Liver (tissue), 9 donors: ENCODE data around the gene CRY1. TPM values are rescaled to one million over a fixed set of nuclear protein-coding genes. Genes with fewer than 3 reads are reported as not detected.

Source experiments
- DNase-seq: peaks from one replicate; pipeline ENCODE4 v3.0.0-alpha.2; 2017; ENCODE audit warnings: low spot score
- H3K27ac ChIP-seq, 2 donors: one replicate each; pipeline ENCODE4 v1.7.0; 2013; ENCODE audit warnings: inconsistent platforms in 2 of 2, low read length in 2 of 2, control low read depth in 1 of 2, low read depth in 1 of 2, mild to moderate bottlenecking in 1 of 2
- H3K27me3 ChIP-seq, 4 donors: one replicate each; pipeline versions ENCODE4 v1.6.1 to v1.7.0; 2013; ENCODE audit warnings: low read length in 3 of 4, inconsistent platforms in 1 of 4, mild to moderate bottlenecking in 1 of 4, moderate library complexity in 1 of 4; ENCODE audit not compliant: control insufficient read depth in 4 of 4, insufficient read depth in 4 of 4
- H3K36me3 ChIP-seq, 4 donors: one replicate each; pipeline versions ENCODE4 v1.6.1 to v1.7.0; 2013; ENCODE audit warnings: low read length in 3 of 4, mild to moderate bottlenecking in 3 of 4, low read depth in 1 of 4, moderate library complexity in 1 of 4; ENCODE audit not compliant: control insufficient read depth in 4 of 4, insufficient read depth in 3 of 4
- H3K4me1 ChIP-seq, 4 donors: one replicate each; pipeline versions ENCODE4 v1.6.1 to v1.7.0; 2013; ENCODE audit warnings: low read length in 3 of 4, mild to moderate bottlenecking in 3 of 4, moderate library complexity in 1 of 4; ENCODE audit not compliant: control insufficient read depth in 4 of 4, insufficient read depth in 4 of 4
- H3K4me3 ChIP-seq, 3 donors: one replicate each; pipeline versions ENCODE4 v1.6.1 to v1.7.0; 2013; ENCODE audit warnings: low read length in 3 of 3, control low read depth in 1 of 3, low read depth in 1 of 3, mild to moderate bottlenecking in 1 of 3
- H3K9ac ChIP-seq, 2 donors: one replicate each; pipeline ENCODE4 v1.7.0; 2013; ENCODE audit warnings: low read length in 2 of 2, mild to moderate bottlenecking in 2 of 2, moderate library complexity in 2 of 2, control low read depth in 1 of 2, low read depth in 1 of 2
- H3K9me3 ChIP-seq, 4 donors: one replicate each; pipeline versions ENCODE4 v1.6.1 to v1.7.0; 2013; ENCODE audit warnings: low read length in 3 of 4; ENCODE audit not compliant: control insufficient read depth in 4 of 4
- EGR1 ChIP-seq, 2 donors: IDR thresholded peaks; 2 replicates each; pipeline ENCODE4 v1.6.1; 2016 to 2018; ENCODE audit warnings: antibody characterized with exemption in 2 of 2, low read depth in 2 of 2
- FOXA1 ChIP-seq: IDR thresholded peaks from 2 replicates; pipeline ENCODE4 v1.6.1; 2016; ENCODE audit warnings: antibody characterized with exemption
- FOXA2 ChIP-seq: IDR thresholded peaks from 2 replicates; pipeline ENCODE4 v1.6.1; 2016; ENCODE audit warnings: antibody characterized with exemption
- GABPA ChIP-seq, 2 donors: IDR thresholded peaks in 1 of 2; conservative IDR thresholded peaks in 1 of 2; 2 replicates each; pipeline ENCODE4 v1.6.1; 2016; ENCODE audit warnings: antibody characterized with exemption in 2 of 2, mild to moderate bottlenecking in 1 of 2, moderate library complexity in 1 of 2
- HNF4A ChIP-seq, 2 donors: conservative IDR thresholded peaks; 2 replicates each; pipeline ENCODE4 v1.6.1; 2016; ENCODE audit warnings: antibody characterized with exemption in 2 of 2, mild to moderate bottlenecking in 2 of 2
- HNF4G ChIP-seq: IDR thresholded peaks from 2 replicates; pipeline ENCODE4 v1.6.1; 2016; ENCODE audit warnings: antibody characterized with exemption
- JUND ChIP-seq, 2 donors: IDR thresholded peaks; 2 replicates each; pipeline ENCODE4 v1.6.1; 2016; ENCODE audit warnings: antibody characterized with exemption in 2 of 2
- NR2F2 ChIP-seq: IDR thresholded peaks from 2 replicates; pipeline ENCODE4 v1.6.1; 2016; ENCODE audit warnings: antibody characterized with exemption
- RAD21 ChIP-seq, 2 donors: IDR thresholded peaks; 2 replicates each; pipeline ENCODE4 v1.6.1; 2016; ENCODE audit warnings: antibody characterized with exemption in 2 of 2, mild to moderate bottlenecking in 2 of 2
- RXRA ChIP-seq, 2 donors: IDR thresholded peaks; 2 replicates each; pipeline ENCODE4 v1.6.1; 2017 to 2018; ENCODE audit warnings: antibody characterized with exemption in 2 of 2, mild to moderate bottlenecking in 1 of 2
- SP1 ChIP-seq: IDR thresholded peaks from 2 replicates; pipeline ENCODE4 v1.6.1; 2018; ENCODE audit warnings: antibody characterized with exemption, mild to moderate bottlenecking
- TAF1 ChIP-seq: conservative IDR thresholded peaks from 2 replicates; pipeline ENCODE4 v1.6.1; 2016; ENCODE audit warnings: antibody characterized with exemption, mild to moderate bottlenecking
- YY1 ChIP-seq: IDR thresholded peaks from 2 replicates; pipeline ENCODE4 v1.6.1; 2016; ENCODE audit warnings: antibody characterized with exemption, mild to moderate bottlenecking
- WGBS: extraction: QIAGEN DNeasy Blood & Tissue Kit; methylation state at CpG from one replicate; pipeline ENCODE4 v1.1.7; 2013; 5-methylcytosine and 5-hydroxymethylcytosine counted together
- polyA plus RNA-seq, 2 donors: library from polyadenylated mRNA; stranded (reverse) in 1 of 2; unstranded in 1 of 2; fragments of 200-250 nt in 1 of 2; fragments of >200 nt in 1 of 2; fragmentation: Nextera tagmentation in 1 of 2; extraction: Ambion mirVana in 1 of 2; gene quantifications; one replicate each; pipeline versions ENCODE4 v1.2.1 to v1.2.3, GENCODE V29; 2013 to 2015
- total RNA-seq, 2 donors: library from RNA; depleted of rRNA; stranded (reverse); fragments of >200 nt; gene quantifications; one replicate each; pipeline ENCODE4 v1.2.3, GENCODE V29; 2014
- TF ChIP-seq, protein P1 (sequence below): IDR thresholded peaks from 2 replicates; pipeline ENCODE4 v1.6.1; 2016; ENCODE audit warnings: antibody characterized with exemption
- TF ChIP-seq, protein P2 (sequence below): IDR thresholded peaks from 2 replicates; pipeline ENCODE4 v1.6.1; 2016; ENCODE audit warnings: antibody characterized with exemption, mild to moderate bottlenecking
- TF ChIP-seq, protein P3 (sequence below): IDR thresholded peaks from 2 replicates; pipeline ENCODE4 v1.6.1; 2016; ENCODE audit warnings: antibody characterized with exemption
- TF ChIP-seq, protein P4 (sequence below): IDR thresholded peaks from 2 replicates; pipeline ENCODE4 v1.6.1; 2016; ENCODE audit warnings: antibody characterized with exemption
- TF ChIP-seq, protein P5 (sequence below): fragments of 150-350 bp; IDR thresholded peaks from 2 replicates; pipeline ENCODE4 v1.5.1; 2017; ENCODE audit warnings: improper control_type of control experiment, low read depth, low read length; ENCODE audit not compliant: missing input control
- donor health status: healthy.
- donor health status: healthy.
- donor health status: healthy.
- donor health status: healthy.
- donor health status: healthy.

CRY1 gene
- total and polyA plus RNA-seq, 4 donors = 5.7 to 16.6 (median 10.1) TPM

DNA sequence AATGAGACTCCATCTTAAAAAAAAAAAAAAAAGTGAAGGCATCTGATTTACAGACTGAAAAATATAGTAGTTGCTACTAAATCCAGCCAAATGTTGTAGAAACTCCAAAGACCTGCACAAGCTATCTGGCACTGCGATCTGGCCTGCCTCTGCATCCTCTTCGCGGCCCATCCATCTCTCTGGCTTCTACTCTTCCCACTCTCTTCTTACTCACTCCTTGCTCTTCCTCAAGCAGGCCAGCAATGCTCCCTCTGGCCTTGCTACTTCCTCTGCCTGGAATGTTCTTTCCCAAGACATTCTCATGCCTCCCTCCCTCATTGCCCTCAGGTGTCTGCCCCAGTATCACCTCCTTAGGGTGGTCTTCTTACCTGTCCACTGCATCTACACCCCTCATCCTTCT lies 9.7 kb upstream of the CRY1 start:
- H3K36me3 ChIP-seq = no peaks in the 10 kb centered on the region
- WGBS = 95% methylated on average over 3 of the region's 3 CpGs

DNA sequence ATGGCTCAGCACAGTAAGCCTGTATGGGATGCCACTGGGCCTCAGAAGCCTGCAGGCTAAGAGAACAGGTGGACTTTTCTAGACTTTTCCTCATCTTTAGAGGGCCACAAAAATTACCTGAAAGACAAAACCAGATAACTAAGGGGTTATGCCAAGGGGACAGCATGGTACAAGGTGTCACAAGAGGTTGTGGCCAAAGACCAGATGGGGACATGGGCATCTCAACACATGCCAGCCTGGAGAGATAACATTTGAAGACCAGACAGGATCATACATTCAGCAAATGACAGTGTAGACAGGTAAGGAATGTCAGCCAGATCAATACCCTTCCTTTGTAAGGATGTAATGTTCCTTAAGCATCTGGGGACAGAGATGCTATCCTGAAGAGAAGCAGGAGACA lies 8.9 kb upstream of the CRY1 start:
- H3K36me3 ChIP-seq = no peaks in the 10 kb centered on the region
- no peaks in the 10 kb centered on the region for H3K9me3 ChIP-seq
- no peaks in the 10 kb centered on the region for H3K27me3 ChIP-seq
- no peak overlapping the region for H3K9ac ChIP-seq
- no peak overlapping the region for H3K4me3 ChIP-seq
- no peak for TF ChIP-seq EGR1 (IDR thresholded peaks at IDR 0.05; ENCODE audit: low read depth in 2 of 2)
- no peak for TF ChIP-seq HNF4G
- no peak for TF ChIP-seq HNF4A (conservative IDR thresholded peaks at IDR 0.05)
- no peak for TF ChIP-seq SP1
- TF ChIP-seq TAF1 = no peak
- TF ChIP-seq, protein P1, sequence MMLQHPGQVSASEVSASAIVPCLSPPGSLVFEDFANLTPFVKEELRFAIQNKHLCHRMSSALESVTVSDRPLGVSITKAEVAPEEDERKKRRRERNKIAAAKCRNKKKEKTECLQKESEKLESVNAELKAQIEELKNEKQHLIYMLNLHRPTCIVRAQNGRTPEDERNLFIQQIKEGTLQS = no peak
- TF ChIP-seq GABPA (IDR thresholded peaks at IDR 0.05 in 1 of 2, conservative IDR thresholded peaks at IDR 0.05 in 1 of 2) = no peak
- TF ChIP-seq YY1 = no peak
- no peak for TF ChIP-seq FOXA2
- TF ChIP-seq, protein P2, sequence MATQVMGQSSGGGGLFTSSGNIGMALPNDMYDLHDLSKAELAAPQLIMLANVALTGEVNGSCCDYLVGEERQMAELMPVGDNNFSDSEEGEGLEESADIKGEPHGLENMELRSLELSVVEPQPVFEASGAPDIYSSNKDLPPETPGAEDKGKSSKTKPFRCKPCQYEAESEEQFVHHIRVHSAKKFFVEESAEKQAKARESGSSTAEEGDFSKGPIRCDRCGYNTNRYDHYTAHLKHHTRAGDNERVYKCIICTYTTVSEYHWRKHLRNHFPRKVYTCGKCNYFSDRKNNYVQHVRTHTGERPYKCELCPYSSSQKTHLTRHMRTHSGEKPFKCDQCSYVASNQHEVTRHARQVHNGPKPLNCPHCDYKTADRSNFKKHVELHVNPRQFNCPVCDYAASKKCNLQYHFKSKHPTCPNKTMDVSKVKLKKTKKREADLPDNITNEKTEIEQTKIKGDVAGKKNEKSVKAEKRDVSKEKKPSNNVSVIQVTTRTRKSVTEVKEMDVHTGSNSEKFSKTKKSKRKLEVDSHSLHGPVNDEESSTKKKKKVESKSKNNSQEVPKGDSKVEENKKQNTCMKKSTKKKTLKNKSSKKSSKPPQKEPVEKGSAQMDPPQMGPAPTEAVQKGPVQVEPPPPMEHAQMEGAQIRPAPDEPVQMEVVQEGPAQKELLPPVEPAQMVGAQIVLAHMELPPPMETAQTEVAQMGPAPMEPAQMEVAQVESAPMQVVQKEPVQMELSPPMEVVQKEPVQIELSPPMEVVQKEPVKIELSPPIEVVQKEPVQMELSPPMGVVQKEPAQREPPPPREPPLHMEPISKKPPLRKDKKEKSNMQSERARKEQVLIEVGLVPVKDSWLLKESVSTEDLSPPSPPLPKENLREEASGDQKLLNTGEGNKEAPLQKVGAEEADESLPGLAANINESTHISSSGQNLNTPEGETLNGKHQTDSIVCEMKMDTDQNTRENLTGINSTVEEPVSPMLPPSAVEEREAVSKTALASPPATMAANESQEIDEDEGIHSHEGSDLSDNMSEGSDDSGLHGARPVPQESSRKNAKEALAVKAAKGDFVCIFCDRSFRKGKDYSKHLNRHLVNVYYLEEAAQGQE = no peak
- no peak for TF ChIP-seq RAD21 (IDR thresholded peaks at IDR 0.05)
- TF ChIP-seq, protein P3, sequence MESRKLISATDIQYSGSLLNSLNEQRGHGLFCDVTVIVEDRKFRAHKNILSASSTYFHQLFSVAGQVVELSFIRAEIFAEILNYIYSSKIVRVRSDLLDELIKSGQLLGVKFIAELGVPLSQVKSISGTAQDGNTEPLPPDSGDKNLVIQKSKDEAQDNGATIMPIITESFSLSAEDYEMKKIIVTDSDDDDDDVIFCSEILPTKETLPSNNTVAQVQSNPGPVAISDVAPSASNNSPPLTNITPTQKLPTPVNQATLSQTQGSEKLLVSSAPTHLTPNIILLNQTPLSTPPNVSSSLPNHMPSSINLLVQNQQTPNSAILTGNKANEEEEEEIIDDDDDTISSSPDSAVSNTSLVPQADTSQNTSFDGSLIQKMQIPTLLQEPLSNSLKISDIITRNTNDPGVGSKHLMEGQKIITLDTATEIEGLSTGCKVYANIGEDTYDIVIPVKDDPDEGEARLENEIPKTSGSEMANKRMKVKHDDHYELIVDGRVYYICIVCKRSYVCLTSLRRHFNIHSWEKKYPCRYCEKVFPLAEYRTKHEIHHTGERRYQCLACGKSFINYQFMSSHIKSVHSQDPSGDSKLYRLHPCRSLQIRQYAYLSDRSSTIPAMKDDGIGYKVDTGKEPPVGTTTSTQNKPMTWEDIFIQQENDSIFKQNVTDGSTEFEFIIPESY = no peak
- H3K4me1 ChIP-seq = peaks cover 3 to 19% (median 17%) of the 10 kb centered on the region in 4 donors
- peak overlapping the region; percentile 34 to 77 for H3K27ac ChIP-seq
- DNase-seq = no peak

More for the DNA sequence above, 9.7 kb upstream of the CRY1 start:
- TF ChIP-seq FOXA2 (no peak), NR2F2 (no peak), RAD21 (IDR thresholded peaks at IDR 0.05) (no peak), HNF4G (no peak), GABPA (IDR thresholded peaks at IDR 0.05 in 1 of 2, conservative IDR thresholded peaks at IDR 0.05 in 1 of 2) (no peak), HNF4A (conservative IDR thresholded peaks at IDR 0.05) (no peak), TAF1 (no peak), FOXA1 (no peak), SP1 (no peak), YY1 (no peak), JUND (IDR thresholded peaks at IDR 0.05) (no peak), RXRA (IDR thresholded peaks at IDR 0.05) (no peak)
- TF ChIP-seq, protein P1 = no peak
- TF ChIP-seq, protein P4, sequence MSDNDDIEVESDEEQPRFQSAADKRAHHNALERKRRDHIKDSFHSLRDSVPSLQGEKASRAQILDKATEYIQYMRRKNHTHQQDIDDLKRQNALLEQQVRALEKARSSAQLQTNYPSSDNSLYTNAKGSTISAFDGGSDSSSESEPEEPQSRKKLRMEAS = no peak
- TF ChIP-seq, protein P2 = no peak
- TF ChIP-seq, protein P5, sequence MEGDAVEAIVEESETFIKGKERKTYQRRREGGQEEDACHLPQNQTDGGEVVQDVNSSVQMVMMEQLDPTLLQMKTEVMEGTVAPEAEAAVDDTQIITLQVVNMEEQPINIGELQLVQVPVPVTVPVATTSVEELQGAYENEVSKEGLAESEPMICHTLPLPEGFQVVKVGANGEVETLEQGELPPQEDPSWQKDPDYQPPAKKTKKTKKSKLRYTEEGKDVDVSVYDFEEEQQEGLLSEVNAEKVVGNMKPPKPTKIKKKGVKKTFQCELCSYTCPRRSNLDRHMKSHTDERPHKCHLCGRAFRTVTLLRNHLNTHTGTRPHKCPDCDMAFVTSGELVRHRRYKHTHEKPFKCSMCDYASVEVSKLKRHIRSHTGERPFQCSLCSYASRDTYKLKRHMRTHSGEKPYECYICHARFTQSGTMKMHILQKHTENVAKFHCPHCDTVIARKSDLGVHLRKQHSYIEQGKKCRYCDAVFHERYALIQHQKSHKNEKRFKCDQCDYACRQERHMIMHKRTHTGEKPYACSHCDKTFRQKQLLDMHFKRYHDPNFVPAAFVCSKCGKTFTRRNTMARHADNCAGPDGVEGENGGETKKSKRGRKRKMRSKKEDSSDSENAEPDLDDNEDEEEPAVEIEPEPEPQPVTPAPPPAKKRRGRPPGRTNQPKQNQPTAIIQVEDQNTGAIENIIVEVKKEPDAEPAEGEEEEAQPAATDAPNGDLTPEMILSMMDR = no peak
- no peaks in the 10 kb centered on the region for H3K9me3 ChIP-seq
- H3K27me3 ChIP-seq = no peaks in the 10 kb centered on the region
- no peak for DNase-seq
- H3K4me3 ChIP-seq = no peak overlapping the region
- no peak overlapping the region for H3K9ac ChIP-seq
- peaks cover 3 to 19% (median 17%) of the 10 kb centered on the region in 4 donors for H3K4me1 ChIP-seq
- no peak overlapping the region for H3K27ac ChIP-seq
